NCI-H2227 (cell line): Measurements from ENCODE around the gene PRDM9.
"Not testable (repeated sequence)": the region's sequence is repeated elsewhere in the genome, so short reads cannot be mapped to it uniquely, and the experiment has no call there.

Experiments
- DNase-seq: peaks from one replicate; lab custom pipeline; 2025; ENCODE audit not compliant: unreplicated experiment; lab: John Stamatoyannopoulos, UW

PRDM9 gene

DNA sequence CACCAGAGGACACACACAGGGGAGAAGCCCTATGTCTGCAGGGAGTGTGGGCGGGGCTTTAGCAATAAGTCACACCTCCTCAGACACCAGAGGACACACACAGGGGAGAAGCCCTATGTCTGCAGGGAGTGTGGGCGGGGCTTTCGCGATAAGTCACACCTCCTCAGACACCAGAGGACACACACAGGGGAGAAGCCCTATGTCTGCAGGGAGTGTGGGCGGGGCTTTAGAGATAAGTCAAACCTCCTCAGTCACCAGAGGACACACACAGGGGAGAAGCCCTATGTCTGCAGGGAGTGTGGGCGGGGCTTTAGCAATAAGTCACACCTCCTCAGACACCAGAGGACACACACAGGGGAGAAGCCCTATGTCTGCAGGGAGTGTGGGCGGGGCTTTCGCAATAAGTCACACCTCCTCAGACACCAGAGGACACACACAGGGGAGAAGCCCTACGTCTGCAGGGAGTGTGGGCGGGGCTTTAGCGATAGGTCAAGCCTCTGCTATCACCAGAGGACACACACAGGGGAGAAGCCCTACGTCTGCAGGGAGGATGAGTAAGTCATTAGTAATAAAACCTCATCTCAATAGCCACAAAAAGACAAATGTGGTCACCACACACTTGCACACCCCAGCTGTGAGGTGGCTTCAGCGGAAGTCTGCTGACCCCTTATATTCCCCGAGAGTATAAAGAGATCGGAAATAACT is 20.0 kb downstream of the PRDM9 start:
- DNase-seq = not testable (repeated sequence)

DNA sequence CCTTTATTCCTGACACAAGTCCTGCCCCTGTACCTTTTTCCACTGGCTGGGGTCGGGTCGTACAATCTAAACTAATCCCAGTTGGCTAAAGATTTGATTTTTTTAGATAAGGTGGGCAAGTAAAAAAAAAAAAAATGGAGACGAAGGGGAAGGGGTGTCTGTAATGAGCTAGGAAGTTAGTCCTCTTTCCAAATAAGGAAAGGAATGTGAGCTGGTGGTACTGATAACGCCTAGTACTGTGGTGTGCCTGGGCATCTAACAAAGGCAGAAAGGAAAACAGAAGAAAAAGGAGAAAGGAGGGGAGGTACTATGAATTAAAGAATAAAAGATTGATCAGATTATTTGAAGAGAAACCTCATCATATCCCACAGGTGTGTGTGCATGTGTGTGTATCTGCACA is 21.3 kb downstream of the PRDM9 start:
- no peak for DNase-seq

DNA sequence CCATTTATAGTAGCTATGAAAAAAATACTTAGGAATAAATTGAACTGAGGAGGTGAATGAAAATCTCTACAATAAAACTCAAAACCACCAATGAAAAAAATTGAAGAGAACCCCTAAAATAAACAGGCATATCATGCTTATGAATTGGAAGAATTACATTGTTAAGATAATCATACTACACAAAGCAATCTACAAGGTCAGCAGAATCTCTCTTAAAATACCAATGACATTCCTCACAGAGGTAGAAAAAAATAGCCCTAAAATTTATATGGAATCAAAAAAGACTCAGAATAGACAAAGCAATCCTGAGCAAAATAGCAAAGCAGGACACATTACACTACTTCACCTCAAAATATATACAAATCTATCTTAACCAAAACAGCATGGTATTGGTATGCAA is 23.2 kb downstream of the PRDM9 start:
- no peak for DNase-seq

DNA sequence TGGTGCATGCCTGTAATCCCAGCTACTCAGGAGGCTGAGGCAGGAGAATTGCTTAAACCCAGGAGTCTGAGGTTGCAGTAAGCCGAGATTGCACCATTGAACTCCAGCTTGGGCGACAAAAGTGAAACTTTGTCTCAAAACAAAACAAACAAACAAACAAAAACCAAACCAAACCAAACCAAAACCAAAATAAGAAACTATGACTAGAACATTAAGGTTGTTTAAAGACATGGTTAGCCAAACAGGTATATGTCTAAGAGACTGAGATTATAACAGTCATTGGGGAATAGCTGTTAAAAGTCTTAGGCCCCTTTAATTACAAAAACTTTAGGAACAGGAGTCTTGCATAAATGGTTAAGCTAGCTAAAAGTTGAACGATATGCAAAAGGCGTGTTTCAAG is 63.6 kb downstream of the PRDM9 start:
- no peak for DNase-seq
